ENCODE results near the gene CELF2.

CELF2 gene

GRCh38 chr10:11279314-11279713 is 261.6 kb downstream of the CELF2 start:
- no peak for DNase-seq (ENCODE audit: low read depth)

GRCh38 chr10:11280187-11280932 is 262.7 kb downstream of the CELF2 start:
- DNase-seq (ENCODE audit: low read depth), result no peak

- DNase-seq (ENCODE audit: low read depth), result no peak
Observed at GRCh38 chr10:11282156-11282555, 264.5 kb downstream of the CELF2 start.

GRCh38 chr10:11282661-11283060 is 265.0 kb downstream of the CELF2 start:
- no peak for DNase-seq (ENCODE audit: low read depth)

- no peak for DNase-seq (ENCODE audit: low read depth)
Observed at GRCh38 chr10:11284291-11285085, 266.8 kb downstream of the CELF2 start.

GRCh38 chr10:11285171-11285570 is 267.5 kb downstream of the CELF2 start:
- DNase-seq (ENCODE audit: low read depth), result no peak

- DNase-seq (ENCODE audit: low read depth), result no peak
Observed at GRCh38 chr10:11286261-11286852, 268.7 kb downstream of the CELF2 start.

GRCh38 chr10:11288302-11288701 is 270.6 kb downstream of the CELF2 start:
- no peak for DNase-seq (ENCODE audit: low read depth)

- no peak for DNase-seq (ENCODE audit: low read depth)
Observed at GRCh38 chr10:11290156-11290890, 272.7 kb downstream of the CELF2 start.

- DNase-seq (ENCODE audit: low read depth), result no peak
Observed at GRCh38 chr10:11292576-11293302, 275.1 kb downstream of the CELF2 start.

- DNase-seq (ENCODE audit: low read depth), result no peak
Observed at GRCh38 chr10:11293332-11293731, 275.7 kb downstream of the CELF2 start.

GRCh38 chr10:11294831-11295450 is 277.3 kb downstream of the CELF2 start:
- no peak for DNase-seq (ENCODE audit: low read depth)

- no peak for DNase-seq (ENCODE audit: low read depth)
Observed at GRCh38 chr10:11295492-11295891, 277.8 kb downstream of the CELF2 start.

GRCh38 chr10:11297136-11297535 is 279.5 kb downstream of the CELF2 start:
- DNase-seq (ENCODE audit: low read depth), result no peak

- DNase-seq (ENCODE audit: low read depth), result no peak
Observed at GRCh38 chr10:11298116-11298515, 280.4 kb downstream of the CELF2 start.

- DNase-seq (ENCODE audit: low read depth), result no peak
Observed at GRCh38 chr10:11299125-11299524, 281.5 kb downstream of the CELF2 start.

- no peak for DNase-seq (ENCODE audit: low read depth)
Observed at GRCh38 chr10:11300026-11300425, 282.4 kb downstream of the CELF2 start.

GRCh38 chr10:11300563-11300962 is 282.9 kb downstream of the CELF2 start:
- no peak for DNase-seq (ENCODE audit: low read depth)

GRCh38 chr10:11301571-11302111 is 284.0 kb downstream of the CELF2 start:
- DNase-seq (ENCODE audit: low read depth), result no peak

- no peak for DNase-seq (ENCODE audit: low read depth)
Observed at GRCh38 chr10:11302181-11302580, 284.5 kb downstream of the CELF2 start.

Measured in stimulated activated CD8-positive, alpha-beta memory T cell treated with anti-CD3 and anti-CD28 coated beads, Interleukin-15, amount 100 ng/mL, for 1 hour (primary cell).